Chondrocyte (in vitro differentiated cells): ENCODE results near the gene SLC24A4. TPM values are rescaled to one million over a fixed set of nuclear protein-coding genes. Genes with fewer than 3 reads are reported as not detected.
A peak's percentile ranks its signal among the peaks of the same experiment; 100 is the strongest.

ENCODE experiments used
- DNase-seq: peaks from one replicate; pipeline ENCODE4 v3.0.0; 2021; ENCODE audit warnings: mixed read lengths, low spot score
- H3K27ac Mint-ChIP-seq: one replicate; pipeline ENCODE4 v1.8.0; 2021; ENCODE audit warnings: mild to moderate bottlenecking, moderate library complexity, mixed read lengths; ENCODE audit not compliant: unreplicated experiment
- H3K27me3 Mint-ChIP-seq: 2 replicates; pipeline ENCODE4 v1.8.0; 2021; ENCODE audit warnings: low read depth, mixed read lengths
- H3K36me3 Mint-ChIP-seq: 2 replicates; pipeline ENCODE4 v1.8.0; 2021; ENCODE audit warnings: low read depth, mixed read lengths
- H3K4me1 Mint-ChIP-seq: 2 replicates; pipeline ENCODE4 v1.8.0; 2021; ENCODE audit warnings: low read depth, mild to moderate bottlenecking, mixed read lengths
- H3K4me3 Mint-ChIP-seq: one replicate; pipeline ENCODE4 v1.8.0; 2021; ENCODE audit warnings: mild to moderate bottlenecking, moderate library complexity, mixed read lengths; ENCODE audit not compliant: unreplicated experiment
- H3K9me3 Mint-ChIP-seq: 2 replicates; pipeline ENCODE4 v1.8.0; 2021; ENCODE audit warnings: low read depth, mixed read lengths
- CTCF ChIP-seq: fragments of 200-600 bp; sonication (generic); IDR thresholded peaks from 2 replicates; pipeline ENCODE4 v1.5.0; 2021; ENCODE audit warnings: antibody characterized with exemption, mild to moderate bottlenecking, moderate library complexity
- total RNA-seq: library from RNA; stranded (reverse); gene quantifications from 3 replicates; pipeline ENCODE4 v1.2.1, GENCODE V29; 2021

SLC24A4 gene
- total RNA-seq, 1 donor from 2014 or later: 0.37 TPM

DNA sequence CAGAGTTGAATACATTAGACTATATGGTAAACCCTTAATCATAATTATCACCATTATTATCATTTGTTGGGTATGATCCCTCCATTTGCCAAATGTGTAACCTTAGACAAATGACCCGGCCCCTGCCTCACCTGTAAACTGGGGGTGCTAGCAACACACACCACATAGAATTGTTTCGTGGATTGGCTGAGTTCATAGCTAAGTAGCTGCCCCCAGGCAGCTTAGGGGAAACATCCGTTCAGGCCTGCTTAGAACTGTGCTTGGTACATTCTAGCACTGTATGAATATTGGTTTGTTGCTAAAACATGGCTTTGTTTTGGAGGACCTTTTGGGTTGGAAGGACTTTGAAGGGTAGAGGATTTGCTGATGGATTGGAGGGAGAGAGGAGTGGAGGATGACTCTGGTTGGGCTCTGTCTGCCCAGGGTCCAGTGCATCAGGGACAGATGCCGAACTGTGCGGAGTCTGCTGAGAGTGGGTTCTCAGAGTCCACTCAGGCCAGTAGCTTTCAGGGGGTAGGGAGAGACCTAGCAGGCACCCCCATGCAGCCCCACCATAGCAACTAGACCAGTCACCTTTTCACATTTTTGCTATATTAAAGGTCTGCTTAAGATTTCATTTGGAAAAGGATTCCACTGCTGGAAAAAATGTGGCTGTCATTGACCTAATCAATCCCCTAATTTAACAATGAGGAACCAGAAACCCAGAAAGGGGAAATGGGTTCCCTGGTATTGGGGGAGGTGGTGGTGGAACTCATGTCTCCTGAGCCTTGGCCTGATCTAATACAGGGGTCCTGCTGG, 192.8 kb downstream of the SLC24A4 start:
- Mint-ChIP-seq H3K9me3 (no peaks in the 10 kb centered on the region), H3K4me3 (peak overlapping the region; percentile 78), H3K27me3 (no peaks in the 10 kb centered on the region), H3K4me1 (peaks cover 35% of the 10 kb centered on the region), H3K36me3 (no peaks in the 10 kb centered on the region), H3K27ac (no peak overlapping the region)
- TF ChIP-seq CTCF: no peak
- DNase-seq: no peak

- no peaks in the 10 kb centered on the region for H3K9me3 Mint-ChIP-seq
- no peak for TF ChIP-seq CTCF
Measured at GRCh38 chr14:92516344-92516965, 193.5 kb downstream of the SLC24A4 start.

GRCh38 chr14:92516966-92517506, 194.1 kb downstream of the SLC24A4 start:
- Mint-ChIP-seq H3K4me1 (peaks cover 23% of the 10 kb centered on the region), H3K9me3 (no peaks in the 10 kb centered on the region), H3K36me3 (peaks cover 2% of the 10 kb centered on the region), H3K4me3 (no peak overlapping the region), H3K27me3 (no peaks in the 10 kb centered on the region), H3K27ac (no peak overlapping the region)
- TF ChIP-seq CTCF: no peak
- DNase-seq: no peak

More at GRCh38 chr14:92516344-92516965, 193.5 kb downstream of the SLC24A4 start:
- H3K4me1 Mint-ChIP-seq: peaks cover 28% of the 10 kb centered on the region
- H3K4me3 Mint-ChIP-seq: no peak overlapping the region
- no peak overlapping the region for H3K27ac Mint-ChIP-seq
- H3K27me3 Mint-ChIP-seq: no peaks in the 10 kb centered on the region
- H3K36me3 Mint-ChIP-seq: peaks cover 2% of the 10 kb centered on the region
- no peak for DNase-seq

GRCh38 chr14:92517761-92518160, 194.8 kb downstream of the SLC24A4 start:
- DNase-seq: no peak
- Mint-ChIP-seq H3K27me3 (no peaks in the 10 kb centered on the region), H3K9me3 (no peaks in the 10 kb centered on the region), H3K4me3 (no peak overlapping the region), H3K4me1 (peaks cover 17% of the 10 kb centered on the region), H3K27ac (no peak overlapping the region), H3K36me3 (peaks cover 2% of the 10 kb centered on the region)
- no peak for TF ChIP-seq CTCF

GRCh38 chr14:92519246-92520101, 196.5 kb downstream of the SLC24A4 start:
- no peak for TF ChIP-seq CTCF
- no peak overlapping the region for H3K27ac Mint-ChIP-seq
- peaks cover 2% of the 10 kb centered on the region for H3K36me3 Mint-ChIP-seq
- H3K9me3 Mint-ChIP-seq: no peaks in the 10 kb centered on the region
- H3K4me1 Mint-ChIP-seq: peaks cover 13% of the 10 kb centered on the region
- DNase-seq: no peak
- no peak overlapping the region for H3K4me3 Mint-ChIP-seq
- no peaks in the 10 kb centered on the region for H3K27me3 Mint-ChIP-seq
